Measurements from ENCODE around the gene ZNF524. TPM values are rescaled to one million over a fixed set of nuclear protein-coding genes. Genes with fewer than 3 reads are reported as not detected.

ZNF524 gene
- total and polyA plus RNA-seq, 9 of the 15 experiments (the other 6 are each of a cell fraction or from before 2014, with no cell fraction given), result 0.08 to 15.6 (median 2.9) TPM

DNA sequence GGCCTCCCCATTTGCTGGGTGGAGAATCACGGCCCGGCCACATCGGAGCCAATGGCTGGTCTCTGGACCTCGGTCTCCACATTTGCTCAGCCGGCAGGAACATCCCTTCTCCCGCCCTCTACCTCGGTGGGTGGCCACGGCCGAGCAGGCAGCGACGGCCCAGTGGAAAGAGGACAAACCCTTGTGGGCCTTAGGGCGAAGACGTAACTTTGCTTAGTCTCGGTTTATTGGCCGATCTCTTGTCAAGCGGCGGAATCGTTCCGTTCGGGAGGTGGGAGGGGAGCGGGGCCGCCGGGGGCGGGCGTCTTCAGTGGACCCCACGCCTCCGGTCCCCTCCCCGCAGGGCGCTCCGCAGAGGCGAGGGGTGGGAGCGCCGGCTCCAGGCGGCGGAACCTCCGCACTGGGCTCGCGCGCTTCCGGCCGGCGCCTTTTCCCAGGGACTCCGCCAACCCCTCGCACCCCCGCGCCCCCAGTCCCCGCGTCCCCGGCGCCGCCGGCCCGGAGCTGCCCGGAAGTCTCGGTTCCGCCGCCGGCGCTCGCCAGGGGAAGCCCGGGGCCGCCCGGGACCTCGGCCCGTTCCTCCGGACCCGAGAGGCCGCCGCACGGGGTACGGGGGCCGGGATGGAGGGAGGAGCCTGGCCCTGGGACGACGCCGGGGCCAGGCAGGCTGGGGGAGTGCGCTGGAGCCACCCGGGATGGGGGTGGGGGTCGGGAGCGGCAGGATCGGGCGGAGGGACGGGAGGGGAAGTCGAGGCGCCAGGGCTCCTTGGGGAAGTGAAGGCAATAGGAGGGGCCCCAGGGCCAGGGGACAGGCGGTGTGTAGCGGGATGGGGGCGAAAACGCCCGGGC lies 40.7 kb downstream of the ZNF524 start, which contains the start of gene ZNF580 (continued):
- TF ChIP-seq, protein P1, sequence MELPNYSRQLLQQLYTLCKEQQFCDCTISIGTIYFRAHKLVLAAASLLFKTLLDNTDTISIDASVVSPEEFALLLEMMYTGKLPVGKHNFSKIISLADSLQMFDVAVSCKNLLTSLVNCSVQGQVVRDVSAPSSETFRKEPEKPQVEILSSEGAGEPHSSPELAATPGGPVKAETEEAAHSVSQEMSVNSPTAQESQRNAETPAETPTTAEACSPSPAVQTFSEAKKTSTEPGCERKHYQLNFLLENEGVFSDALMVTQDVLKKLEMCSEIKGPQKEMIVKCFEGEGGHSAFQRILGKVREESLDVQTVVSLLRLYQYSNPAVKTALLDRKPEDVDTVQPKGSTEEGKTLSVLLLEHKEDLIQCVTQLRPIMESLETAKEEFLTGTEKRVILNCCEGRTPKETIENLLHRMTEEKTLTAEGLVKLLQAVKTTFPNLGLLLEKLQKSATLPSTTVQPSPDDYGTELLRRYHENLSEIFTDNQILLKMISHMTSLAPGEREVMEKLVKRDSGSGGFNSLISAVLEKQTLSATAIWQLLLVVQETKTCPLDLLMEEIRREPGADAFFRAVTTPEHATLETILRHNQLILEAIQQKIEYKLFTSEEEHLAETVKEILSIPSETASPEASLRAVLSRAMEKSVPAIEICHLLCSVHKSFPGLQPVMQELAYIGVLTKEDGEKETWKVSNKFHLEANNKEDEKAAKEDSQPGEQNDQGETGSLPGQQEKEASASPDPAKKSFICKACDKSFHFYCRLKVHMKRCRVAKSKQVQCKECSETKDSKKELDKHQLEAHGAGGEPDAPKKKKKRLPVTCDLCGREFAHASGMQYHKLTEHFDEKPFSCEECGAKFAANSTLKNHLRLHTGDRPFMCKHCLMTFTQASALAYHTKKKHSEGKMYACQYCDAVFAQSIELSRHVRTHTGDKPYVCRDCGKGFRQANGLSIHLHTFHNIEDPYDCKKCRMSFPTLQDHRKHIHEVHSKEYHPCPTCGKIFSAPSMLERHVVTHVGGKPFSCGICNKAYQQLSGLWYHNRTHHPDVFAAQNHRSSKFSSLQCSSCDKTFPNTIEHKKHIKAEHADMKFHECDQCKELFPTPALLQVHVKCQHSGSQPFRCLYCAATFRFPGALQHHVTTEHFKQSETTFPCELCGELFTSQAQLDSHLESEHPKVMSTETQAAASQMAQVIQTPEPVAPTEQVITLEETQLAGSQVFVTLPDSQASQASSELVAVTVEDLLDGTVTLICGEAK (IDR thresholded peaks at IDR 0.05), result peak; percentile 79
- TF ChIP-seq, protein P1 (CRISPR knock-in tag; IDR thresholded peaks at IDR 0.05), result no peak
- TF ChIP-seq FOXJ2 (tag; IDR thresholded peaks at IDR 0.05) (0 out of 2 replicates have a peak, but pooled peaks have one; percentile 36), BRCA1 (IDR thresholded peaks at IDR 0.05) (no peak), BRCA1 (CRISPR knock-in tag; IDR thresholded peaks at IDR 0.05) (0 out of 2 replicates have a peak, but pooled peaks have one; percentile 2), SIN3B (IDR thresholded peaks at IDR 0.05; ENCODE audit: low read depth) (peak; percentile 59), ZEB2 (IDR thresholded peaks at IDR 0.05) (peak; percentile 62; the same call in 1 of the 2 replicates), GATAD2A (IDR thresholded peaks at IDR 0.05) (0 out of 2 replicates have a peak, but pooled peaks have one; percentile 31), ZNF143 (CRISPR knock-in tag; IDR thresholded peaks at IDR 0.05) (no peak), POLR2AphosphoS2 (IDR thresholded peaks at IDR 0.05; ENCODE audit: low read length) (0 out of 2 replicates have a peak, but pooled peaks have one; percentile 11), HSF4 (CRISPR knock-in tag; IDR thresholded peaks at IDR 0.05; ENCODE audit: borderline replicate concordance) (no peak), POLR2A (conservative IDR thresholded peaks at IDR 0.05) (no peak), RB1 (IDR thresholded peaks at IDR 0.05; ENCODE audit: low read depth) (0 out of 2 replicates have a peak, but pooled peaks have one; percentile 58), ZNF780A (CRISPR knock-in tag; IDR thresholded peaks at IDR 0.05) (0 out of 2 replicates have a peak, but pooled peaks have one; percentile 30), MYC (IDR thresholded peaks at IDR 0.05; ENCODE audit: low read depth, low read length) (peak; percentile 39; the same call in 1 of the 2 replicates), MYC (CRISPR knock-in tag; IDR thresholded peaks at IDR 0.05; ENCODE audit: borderline replicate concordance, low read depth) (no peak), ZFX (CRISPR knock-in tag; IDR thresholded peaks at IDR 0.05) (peak; percentile 62; the same call in 1 of the 2 replicates), SUPT5H (IDR thresholded peaks at IDR 0.05) (peak; percentile 23; the same call in 1 of the 2 replicates), SP1 (CRISPR knock-in tag; IDR thresholded peaks at IDR 0.05) (0 out of 2 replicates have a peak, but pooled peaks have one; percentile 17)
- TF ChIP-seq, protein P2, sequence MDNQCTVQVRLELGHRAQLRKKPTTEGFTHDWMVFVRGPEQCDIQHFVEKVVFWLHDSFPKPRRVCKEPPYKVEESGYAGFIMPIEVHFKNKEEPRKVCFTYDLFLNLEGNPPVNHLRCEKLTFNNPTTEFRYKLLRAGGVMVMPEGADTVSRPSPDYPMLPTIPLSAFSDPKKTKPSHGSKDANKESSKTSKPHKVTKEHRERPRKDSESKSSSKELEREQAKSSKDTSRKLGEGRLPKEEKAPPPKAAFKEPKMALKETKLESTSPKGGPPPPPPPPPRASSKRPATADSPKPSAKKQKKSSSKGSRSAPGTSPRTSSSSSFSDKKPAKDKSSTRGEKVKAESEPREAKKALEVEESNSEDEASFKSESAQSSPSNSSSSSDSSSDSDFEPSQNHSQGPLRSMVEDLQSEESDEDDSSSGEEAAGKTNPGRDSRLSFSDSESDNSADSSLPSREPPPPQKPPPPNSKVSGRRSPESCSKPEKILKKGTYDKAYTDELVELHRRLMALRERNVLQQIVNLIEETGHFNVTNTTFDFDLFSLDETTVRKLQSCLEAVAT (IDR thresholded peaks at IDR 0.05), result 0 out of 4 replicates have a peak, but pooled peaks of 1 of the 2 experiments have one; percentile 3
